ENCODE results near the gene CACNA2D2.

GRCh38 chr3:50405249-50405648, 98.2 kb downstream of the CACNA2D2 start:
- TF ChIP-seq CTCF (IDR thresholded peaks at IDR 0.05) (no peak), POLR2A (IDR thresholded peaks at IDR 0.05) (no peak), POLR2AphosphoS5 (IDR thresholded peaks at IDR 0.05) (no peak)
